GM21360 (cell line): ENCODE results near the gene MPZL3.
"Not testable (repeated sequence)": the region's sequence is repeated elsewhere in the genome, so short reads cannot be mapped to it uniquely, and the experiment has no call there.

Experiments used
- ATAC-seq: cut with Tn5 transposase; IDR thresholded peaks from one replicate; pipeline ENCODE4 v1.9.1; 2021; ENCODE audit warnings: mild to moderate bottlenecking, moderate library complexity; ENCODE audit not compliant: unreplicated experiment

MPZL3 gene

DNA sequence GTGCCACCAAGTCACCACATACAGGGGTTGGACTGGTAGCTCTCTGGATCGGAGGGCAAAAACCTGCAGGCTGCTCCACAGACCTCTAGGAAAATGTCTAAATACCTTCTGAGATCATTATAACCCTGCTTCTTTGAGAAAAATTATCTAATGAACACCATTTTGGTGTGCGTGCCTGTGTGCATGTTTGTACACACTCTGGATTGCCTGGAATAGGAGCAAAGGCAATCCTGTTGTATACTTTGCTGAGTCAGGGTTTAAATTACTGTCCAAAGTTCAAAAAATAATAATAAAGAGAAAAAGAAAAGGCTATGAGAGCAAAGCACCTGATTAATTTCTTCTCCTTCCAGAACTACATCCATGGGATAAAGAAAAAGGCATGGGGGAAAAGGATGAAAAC lies 38.4 kb downstream of the MPZL3 start:
- ATAC-seq, result no peak

DNA sequence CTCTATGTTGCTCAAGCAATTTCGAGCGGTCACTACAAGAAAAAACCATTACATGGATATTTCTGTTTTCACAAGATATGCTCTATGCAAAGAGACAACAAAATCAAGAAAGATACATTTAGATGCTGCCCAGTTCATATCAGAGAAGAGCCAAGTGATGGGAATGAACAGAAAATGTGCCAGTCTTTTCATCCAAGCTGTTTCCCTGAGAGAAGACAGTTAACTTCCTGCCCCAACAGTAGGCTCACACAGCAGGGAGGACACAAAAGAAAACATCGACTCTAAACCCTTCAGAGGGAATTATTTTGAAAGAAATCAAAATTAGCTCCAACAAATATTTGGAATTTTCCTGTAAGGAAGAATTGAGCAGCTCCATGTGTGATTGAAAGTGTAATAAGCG lies 39.0 kb downstream of the MPZL3 start:
- no peak for ATAC-seq

DNA sequence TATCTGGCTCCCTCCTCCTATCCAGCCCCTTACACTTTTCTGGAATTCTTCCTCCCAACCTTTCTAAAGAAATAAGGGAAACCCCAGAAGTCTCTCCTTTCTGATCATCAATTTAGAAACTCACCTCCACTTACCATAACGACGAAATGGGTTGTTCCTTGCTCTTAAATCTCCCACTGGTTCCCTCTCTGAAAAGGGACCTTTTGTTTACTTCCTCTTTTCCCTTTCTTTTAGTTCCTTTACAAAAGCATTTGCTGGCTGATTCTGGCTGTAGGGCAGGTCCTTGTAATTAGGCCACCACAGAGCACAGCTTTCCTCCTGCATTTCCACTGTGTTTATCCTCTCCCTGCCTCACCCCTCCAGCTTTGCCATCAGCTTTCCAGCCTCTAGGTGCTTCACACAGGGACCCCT lies 39.4 kb downstream of the MPZL3 start:
- no peak for ATAC-seq

DNA sequence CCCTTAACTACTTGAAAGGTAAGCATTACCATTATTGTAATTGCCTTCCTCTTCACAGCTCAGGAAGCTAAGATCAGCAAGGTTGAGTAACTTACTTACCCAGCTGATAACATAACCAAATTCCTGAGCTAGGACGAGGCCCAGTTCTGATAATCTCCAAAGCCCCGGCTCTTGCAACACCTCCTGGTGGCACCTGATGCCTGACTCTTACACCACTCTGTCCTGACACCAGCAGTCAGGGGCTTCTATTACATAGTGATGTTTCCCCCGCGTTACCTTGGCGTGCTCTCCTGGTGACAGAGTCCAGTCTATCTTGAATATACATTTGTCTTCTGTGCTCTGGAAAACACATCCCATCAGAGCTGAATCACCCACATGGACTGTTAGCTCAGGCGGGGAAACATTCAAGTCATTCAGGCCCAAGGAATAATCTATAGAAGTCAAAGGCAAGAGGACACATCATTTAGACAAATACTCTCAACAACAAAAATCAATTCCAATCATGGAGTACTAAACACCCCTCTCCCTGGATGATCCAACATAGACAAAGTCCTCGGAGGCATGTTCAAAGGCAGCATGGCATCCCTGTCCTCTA lies 39.9 kb downstream of the MPZL3 start:
- ATAC-seq, result no peak

DNA sequence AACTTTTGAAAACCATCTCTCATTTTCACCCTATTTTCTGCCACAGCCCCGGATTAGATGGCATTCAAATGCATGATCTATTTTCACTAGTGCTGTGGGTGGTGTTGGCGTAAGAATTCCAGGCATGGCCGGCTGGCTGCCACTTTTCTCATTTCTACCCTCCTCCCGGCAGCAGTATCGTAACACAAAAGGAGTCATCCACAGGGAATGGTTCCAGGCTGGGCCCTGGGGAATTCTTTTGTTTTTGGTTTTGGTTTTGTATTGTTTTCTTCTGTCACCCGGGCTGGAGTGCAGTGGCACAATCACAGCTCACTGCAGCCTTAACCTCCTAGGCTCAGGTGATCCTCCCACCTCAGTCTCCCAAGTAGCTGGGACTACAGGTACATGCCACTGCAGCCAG lies 41.2 kb downstream of the MPZL3 start:
- no peak for ATAC-seq

DNA sequence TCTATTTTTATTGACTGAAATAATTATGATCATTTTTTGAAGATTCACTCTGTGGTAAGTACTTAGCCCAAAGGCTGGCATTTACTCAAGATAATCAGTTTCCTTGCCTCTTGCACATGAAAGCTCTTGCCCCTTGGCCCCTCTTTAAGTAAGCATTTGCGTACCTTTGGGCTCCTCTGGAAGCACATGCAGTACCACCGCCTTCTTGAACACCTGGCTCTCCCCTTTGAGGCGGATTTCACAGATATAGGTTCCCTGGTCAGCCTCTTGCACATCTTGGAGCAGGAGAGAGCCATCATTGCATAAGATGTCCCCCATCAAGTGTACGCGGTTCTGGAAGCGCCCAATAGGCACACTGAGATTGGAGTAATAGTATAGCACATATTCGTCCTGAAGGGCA lies 41.8 kb downstream of the MPZL3 start:
- no peak for ATAC-seq

DNA sequence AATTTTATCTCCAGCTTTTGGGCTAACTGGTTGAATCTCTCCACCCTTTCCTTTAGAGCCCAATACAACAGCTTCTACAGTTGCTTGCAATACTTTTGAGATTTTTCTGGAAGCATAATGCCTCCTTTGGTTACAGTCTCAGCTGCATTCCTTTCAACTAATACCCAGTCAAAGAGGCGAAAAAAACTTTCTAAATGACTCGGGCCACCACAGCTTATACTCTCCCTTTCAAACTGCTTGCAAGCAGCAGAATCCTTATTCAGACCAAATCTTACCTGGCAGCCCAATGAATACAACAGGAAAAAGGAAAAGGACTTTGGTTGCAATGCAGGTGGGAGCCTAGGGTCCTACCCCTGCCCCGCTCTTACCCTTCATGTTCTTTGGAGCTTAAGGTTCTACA lies 43.1 kb downstream of the MPZL3 start:
- no peak for ATAC-seq

DNA sequence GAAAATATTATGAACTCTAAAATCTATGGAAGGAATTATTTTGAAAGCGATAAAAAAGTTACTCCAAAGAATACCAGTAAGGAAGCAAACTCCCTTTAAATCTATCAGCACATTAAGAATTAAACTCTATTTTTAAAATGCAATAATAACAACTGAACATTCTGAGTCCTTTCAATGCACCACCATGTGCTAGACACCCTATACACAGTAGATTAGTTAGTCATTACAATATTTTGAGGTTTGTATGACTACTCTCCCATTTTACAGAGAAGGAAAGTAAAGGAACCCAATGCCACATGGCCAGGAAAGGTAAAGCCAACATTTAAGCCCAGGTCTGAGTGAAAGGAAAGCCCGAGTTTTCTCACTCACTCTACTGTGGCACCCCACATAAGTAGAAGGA lies 45.1 kb downstream of the MPZL3 start:
- no peak for ATAC-seq

DNA sequence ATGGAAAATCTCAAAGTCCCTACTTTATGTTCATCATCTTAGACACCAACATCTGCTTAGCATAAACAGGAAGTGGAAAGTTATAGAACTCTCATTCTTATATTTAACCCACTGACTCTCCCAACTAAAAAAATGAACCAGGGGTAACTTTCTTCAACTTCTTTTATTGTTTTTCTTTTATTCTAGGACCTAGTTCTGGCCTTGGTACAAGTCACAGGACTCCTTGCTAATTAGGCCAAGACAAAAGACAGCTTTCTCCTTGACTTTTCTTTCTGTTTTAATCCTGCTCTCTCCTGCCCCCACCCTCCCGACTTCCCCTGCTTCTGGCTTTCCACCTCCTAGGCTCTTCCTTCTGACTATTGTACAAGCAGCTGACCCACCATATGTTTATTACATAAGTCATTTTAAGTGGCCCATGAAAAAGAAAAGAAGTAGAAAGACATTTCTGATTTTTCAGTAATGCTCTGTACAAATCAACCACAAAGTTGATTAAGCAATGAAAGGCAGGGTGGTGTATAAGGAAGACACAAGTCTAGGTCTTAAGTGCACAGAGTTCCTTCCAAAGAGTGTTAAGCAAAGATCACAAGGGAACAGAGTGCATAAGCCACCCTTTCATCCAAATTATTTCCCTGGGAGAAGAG lies 45.7 kb downstream of the MPZL3 start:
- ATAC-seq, result no peak

DNA sequence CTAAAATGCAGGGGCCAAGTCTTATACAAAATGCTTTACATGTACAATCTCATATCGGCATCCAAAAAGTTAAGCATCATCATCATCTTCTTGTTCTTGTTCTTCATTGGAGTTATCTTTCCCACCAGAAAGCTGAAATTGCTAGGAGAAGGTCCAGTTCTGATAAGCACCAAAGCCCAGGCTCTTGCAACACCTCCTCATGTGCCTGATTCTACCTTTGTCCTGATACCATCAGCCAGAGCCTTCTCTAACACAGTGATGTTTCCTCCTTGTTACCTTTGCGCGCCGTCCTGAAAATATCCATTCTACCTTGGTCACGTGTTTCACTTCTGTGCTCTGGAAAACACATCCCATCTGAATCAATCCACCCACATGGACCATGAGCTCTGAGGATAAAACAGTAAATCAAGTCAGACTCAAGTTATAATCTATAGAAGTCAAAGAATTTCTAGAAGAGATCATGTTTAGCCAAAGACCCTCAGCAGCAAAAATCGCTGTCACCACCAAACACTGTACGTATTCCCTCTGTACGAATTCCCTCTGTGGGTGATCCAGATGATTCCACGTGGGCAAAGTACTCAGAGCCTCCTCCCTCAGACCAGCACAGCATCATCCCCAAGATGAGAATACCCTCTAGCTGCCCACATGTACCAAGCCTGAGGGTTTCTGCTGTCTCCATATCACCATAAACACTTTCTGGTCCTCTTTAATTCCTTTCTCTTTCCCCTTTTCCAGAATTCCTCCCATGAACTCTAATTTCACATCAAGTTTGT lies 46.4 kb downstream of the MPZL3 start:
- ATAC-seq, result no peak

DNA sequence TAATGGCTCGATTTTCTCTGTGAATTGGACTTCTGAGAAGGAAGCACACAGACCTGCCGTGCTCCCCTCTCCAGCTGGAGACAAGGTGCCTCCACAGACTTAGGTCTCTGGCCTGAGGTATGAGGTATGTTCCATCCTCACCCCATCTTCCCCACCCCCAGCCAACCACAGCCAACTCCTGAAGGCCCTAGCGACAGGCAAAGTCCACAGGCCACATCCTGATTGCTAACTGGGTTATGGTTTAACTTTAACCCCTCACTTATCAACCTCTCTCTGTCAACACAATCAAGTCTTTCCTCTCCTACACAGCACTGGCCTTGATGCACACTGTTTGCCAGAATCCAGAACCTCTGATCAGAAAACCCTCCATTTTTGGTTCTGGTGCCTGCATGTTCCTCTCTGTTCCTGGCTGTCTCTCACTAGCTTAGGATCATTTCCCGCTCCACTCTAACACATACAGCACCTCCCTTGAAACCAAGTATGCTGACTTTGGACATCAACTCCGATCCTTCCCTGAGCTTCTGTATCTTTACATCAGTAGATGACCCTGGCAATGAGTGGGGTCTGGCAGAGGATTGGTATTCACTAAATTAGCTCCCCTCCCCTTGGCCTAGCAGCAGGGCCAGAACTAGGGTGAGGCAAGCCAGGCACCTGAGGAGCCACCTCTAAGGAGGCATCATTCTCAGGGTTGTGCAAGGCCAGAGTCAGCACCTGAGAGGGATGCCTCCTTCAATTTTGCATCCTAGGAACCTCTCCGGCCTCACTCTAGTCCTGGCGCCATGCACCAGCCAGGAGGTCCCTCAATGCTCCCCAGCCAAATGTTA lies 49.4 kb downstream of the MPZL3 start:
- no peak for ATAC-seq

DNA sequence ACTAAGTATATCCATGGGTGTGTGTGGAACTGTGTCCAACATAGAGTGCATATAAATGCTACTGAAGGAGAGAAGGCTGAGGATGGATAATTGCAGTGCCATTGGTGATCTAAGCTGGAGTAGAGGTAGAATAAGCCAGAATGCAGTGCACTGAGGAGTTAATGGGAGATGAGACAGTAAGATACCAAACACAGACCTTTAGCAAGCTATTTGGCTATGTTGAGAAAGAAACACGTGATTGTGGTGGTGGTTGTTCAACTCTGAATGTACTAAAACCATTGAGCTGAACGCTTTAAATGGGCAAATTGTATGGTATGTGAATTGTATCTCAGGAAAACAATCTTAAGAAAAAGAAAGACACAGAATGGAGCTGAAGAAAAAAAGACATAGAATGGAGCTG lies 50.2 kb downstream of the MPZL3 start:
- no peak for ATAC-seq

DNA sequence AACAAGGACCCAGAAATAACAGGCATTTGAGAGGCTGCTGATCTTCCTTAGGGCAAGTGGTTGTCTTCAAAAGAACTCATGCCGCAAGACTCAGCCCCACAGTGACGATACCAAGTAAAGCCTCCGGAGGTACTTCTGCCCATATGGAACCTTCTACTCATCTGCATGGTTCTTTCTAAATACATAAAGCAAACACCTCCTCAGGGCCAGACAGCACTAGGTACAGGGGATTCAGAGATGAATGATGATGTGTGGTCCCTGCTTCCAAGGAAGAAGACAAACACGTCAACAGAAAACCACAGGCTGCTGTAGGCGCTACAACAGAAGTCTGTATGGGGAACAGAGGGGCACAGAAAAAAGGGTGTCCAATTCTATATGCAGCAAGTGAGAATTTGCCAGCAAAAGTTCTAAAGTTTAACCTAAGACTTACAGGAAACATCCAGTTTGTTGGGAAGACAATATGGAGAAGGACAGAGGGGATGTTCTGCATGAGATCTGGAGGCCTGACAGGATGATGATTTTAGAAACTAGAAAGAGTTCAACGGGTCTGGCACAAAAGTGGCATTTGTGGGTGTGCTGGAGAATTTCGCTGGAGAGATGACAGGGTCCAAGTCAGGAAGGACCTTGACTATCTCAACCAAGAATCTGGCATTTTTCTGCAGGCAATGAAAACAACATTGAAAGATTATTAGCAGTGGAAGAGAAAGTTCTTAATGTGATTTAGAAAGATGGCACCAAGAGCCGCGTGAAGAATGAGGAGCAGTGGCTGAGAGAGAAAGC lies 51.1 kb downstream of the MPZL3 start:
- no peak for ATAC-seq

DNA sequence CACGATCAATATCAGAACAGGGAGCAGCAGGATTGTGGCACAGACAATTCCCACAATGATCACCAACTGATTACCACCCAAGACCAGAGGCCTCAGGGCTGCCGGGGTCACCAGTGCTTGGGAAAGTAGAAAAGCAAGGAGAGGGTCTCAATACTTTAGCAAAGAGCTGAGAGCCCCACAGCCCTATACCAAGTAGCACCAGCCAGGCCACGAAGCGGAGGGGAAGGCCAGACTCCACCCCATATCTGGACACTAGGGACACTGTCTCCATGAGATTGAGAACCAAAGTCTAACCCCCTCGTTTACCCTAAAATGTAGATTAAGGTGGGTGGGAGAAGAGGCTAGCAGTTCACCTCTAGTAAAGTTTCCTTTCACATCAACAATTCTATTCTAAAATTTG lies 51.7 kb downstream of the MPZL3 start:
- no peak for ATAC-seq

DNA sequence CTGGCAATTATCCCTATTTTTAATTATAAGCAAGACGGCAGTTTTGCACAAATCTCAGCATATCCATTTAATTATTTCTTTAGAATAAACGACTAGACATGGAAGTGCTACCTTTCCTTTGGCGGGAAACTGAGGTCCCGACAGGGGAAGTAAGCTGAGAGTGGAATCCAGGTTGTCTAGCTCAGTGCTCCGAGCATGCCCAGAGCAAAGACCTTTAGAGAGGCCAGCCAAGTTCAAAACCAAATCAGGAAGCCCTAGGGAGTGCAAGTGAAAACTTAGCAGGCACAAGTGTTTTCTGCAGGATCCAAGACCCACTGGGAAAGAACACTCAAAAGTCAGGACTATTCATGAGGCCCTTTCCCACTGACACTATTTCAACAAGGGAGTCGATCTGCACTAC lies 53.0 kb downstream of the MPZL3 start:
- ATAC-seq, result no peak

DNA sequence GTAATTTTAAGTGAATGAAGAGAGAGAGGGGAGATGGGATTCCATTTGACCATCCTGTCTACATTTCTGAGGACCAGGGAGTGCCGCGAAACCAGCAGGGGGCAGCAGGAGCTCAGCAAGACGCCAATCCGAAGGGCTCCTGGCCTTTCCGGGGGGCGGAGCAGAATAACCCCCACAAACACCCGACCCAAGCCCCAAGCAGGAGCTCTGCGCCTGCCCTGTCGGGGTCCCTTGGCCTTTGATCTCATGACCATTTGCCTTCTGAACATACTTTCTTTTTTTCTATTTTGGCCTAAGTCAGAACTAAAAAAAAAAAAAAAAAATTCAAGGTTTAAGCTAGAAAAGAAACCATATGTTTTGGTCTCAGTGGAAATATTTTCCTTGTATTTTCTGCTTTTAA lies 53.8 kb downstream of the MPZL3 start:
- ATAC-seq, result no peak

DNA sequence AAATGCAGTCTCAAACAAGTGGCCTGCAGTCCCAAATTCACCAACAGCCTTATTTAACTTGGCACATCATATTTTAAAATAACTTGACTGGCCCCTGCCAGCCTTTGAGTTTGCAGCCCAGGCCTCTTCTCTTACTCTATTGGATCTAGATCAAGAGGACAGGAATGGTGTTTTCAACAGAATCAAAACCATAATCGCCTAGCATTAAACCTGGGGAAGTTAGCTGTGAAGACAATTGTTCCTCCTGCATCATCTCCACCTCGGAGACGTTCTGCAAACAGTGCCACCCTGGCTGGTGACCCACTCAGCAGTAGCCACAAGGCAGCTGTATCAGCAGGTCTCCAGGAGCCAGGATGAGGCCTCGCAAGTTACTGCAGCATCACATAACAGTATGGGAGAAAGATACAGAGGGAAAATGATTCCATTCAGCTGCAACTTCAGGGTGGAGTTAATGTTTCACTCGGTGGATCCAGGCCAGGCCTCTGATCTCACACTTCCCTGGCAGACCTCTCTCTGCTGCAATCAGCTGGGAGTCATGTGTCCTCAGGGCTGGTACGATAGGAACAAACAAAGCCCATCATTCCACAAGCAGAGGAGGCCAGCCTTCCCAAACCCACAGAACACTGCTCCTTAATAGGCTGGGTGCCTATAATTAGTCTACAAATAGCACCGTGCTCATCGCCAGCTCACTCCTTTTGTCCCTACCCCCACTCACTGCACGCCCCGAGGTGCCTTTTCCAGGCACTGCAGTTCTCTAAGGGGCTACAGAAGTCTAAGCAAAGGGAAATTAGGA lies 57.1 kb downstream of the MPZL3 start:
- ATAC-seq, result no peak

DNA sequence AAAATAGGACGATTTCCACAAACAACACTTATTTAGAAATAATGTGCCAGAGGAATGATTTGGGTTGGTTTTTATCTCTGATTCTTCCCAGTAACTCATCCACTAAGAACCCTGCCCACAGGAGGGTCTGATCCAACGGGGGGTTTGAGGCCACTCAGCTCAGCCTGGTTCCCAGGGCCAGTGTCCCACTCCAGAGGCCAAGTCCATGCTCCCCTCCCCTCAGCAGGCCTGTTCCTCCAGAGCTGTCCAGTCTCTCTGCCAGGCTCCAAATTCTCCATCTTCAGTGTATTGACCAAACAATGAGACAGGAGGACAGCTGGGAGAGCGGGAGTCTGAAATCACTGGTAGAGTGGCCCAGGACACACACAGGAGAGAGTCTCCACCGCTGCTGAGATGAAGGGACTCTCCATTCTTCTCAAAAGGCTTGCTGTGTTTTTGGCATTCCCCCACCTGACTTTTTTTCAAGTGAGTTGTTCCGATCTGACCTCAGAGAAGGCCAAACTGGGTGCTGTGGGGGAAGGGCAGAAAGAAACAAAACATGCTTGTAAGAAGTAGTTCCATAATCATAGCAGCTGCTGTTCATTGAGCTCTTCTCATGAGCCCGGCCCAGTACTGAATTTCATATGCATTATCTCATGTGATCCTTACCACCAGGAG lies 58.1 kb downstream of the MPZL3 start:
- ATAC-seq, result no peak

DNA sequence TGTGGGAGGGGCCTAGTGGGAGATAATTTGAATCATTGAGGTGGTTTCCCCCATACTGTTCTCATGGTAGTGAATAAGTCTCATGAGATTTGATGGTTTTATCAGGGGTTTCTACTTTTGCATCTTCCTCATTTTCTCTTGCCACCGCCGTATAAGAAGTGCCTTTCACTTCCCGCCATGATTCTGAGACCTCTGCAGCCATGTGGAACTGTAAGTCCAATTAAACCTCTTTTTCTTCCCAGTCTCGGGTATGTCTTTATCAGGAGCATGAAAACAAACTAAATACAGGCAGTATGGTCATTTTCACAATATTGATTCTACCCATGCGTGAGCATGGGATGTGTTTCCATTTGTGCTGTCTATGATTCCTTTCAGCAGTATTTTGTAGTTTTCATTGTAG lies 59.3 kb downstream of the MPZL3 start:
- not testable (repeated sequence) for ATAC-seq
